B cell (primary cell): ENCODE data around the gene TENM4. TPM values are rescaled to one million over a fixed set of nuclear protein-coding genes. Genes with fewer than 3 reads are reported as not detected.
"Not testable (repeated sequence)": the region's sequence is repeated elsewhere in the genome, so short reads cannot be mapped to it uniquely, and the experiment has no call there.

Experiments used
- ATAC-seq: fragments of 200-7000 bp; cut with Tn5 transposase; one replicate; pipeline ENCODE4 v1.10.0; 2021; ENCODE audit warnings: low read depth, mild to moderate bottlenecking, moderate number of reproducible peaks, moderate library complexity
- CTCF ChIA-PET: fragments of 350-600 bp; sonication (Branson Sonifier 250); formaldehyde crosslinking; loops from one replicate; lab custom pipeline; 2021; ENCODE audit warnings: antibody characterized with exemption, inconsistent platforms; lab: Charles Lee
- POLR2A ChIA-PET: fragments of 350-600 bp; sonication (Branson Sonifier 250); formaldehyde crosslinking; loops from one replicate; lab custom pipeline; 2021; ENCODE audit warnings: antibody characterized with exemption; lab: Charles Lee
- DNase-seq: peaks from one replicate; pipeline ENCODE4 v3.0.0; 2013
- H2AFZ ChIP-seq: 2 replicates; pipeline ENCODE4 v1.6.1; 2012; ENCODE audit warnings: mild to moderate bottlenecking, low read depth, low read length; ENCODE audit not compliant: insufficient read depth, poor library complexity, severe bottlenecking
- H3K27ac ChIP-seq, 2 donors: 1 replicate in 1 of 2; 2 replicates in 1 of 2; pipeline ENCODE4 v1.5.1; 2012 to 2013; ENCODE audit warnings: low read length in 2 of 2, mild to moderate bottlenecking in 2 of 2, moderate library complexity in 1 of 2
- H3K27me3 ChIP-seq, 4 experiments: fragments of 200-600 bp in 1 of 4; sonication (generic) in 1 of 4; replicated peaks in 1 of 4; 1 replicate in 2 of 4; 2 replicates in 2 of 4; pipeline versions ENCODE4 v1.6.1 to v1.7.0; 2013 to 2016; ENCODE audit warnings: low read length in 3 of 4, mild to moderate bottlenecking in 2 of 4, mixed read lengths in 1 of 4, moderate library complexity in 1 of 4; ENCODE audit not compliant: insufficient read depth in 4 of 4, control insufficient read depth in 3 of 4; ENCODE audit errors: control extremely low read depth in 1 of 4
- H3K36me3 ChIP-seq, 2 experiments: replicated peaks in 1 of 2; 1 replicate in 1 of 2; 2 replicates in 1 of 2; pipeline versions ENCODE4 v1.6.1 to v1.7.1; 2013; ENCODE audit warnings: low read length in 1 of 2; ENCODE audit not compliant: insufficient read depth in 2 of 2, control insufficient read depth in 1 of 2; ENCODE audit errors: control extremely low read depth in 1 of 2, extremely low read depth in 1 of 2
- H3K4me1 ChIP-seq, 2 donors: fragments of 200-600 bp in 1 of 2; sonication (generic) in 1 of 2; 1 replicate in 1 of 2; 2 replicates in 1 of 2; pipeline versions ENCODE4 v1.5.1 to v1.6.1; 2013 to 2017; ENCODE audit warnings: low read length in 2 of 2; ENCODE audit not compliant: control insufficient read depth in 2 of 2, insufficient read depth in 2 of 2
- H3K4me2 ChIP-seq: replicated peaks from 2 replicates; pipeline ENCODE3; 2012; ENCODE audit warnings: mild to moderate bottlenecking, low read depth, low read length; ENCODE audit not compliant: poor library complexity, severe bottlenecking
- H3K4me3 ChIP-seq, 5 experiments: fragments of 200-600 bp in 1 of 5; sonication (generic) in 1 of 5; 1 replicate in 3 of 5; 2 replicates in 2 of 5; pipeline versions ENCODE4 v1.5.1 to v1.7.0; 2011 to 2016; ENCODE audit warnings: low read length in 4 of 5, mild to moderate bottlenecking in 4 of 5, low read depth in 2 of 5, control low read depth in 1 of 5, moderate library complexity in 1 of 5; ENCODE audit not compliant: insufficient read depth in 1 of 5; ENCODE audit errors: control extremely low read depth in 1 of 5, extremely low read depth in 1 of 5
- H3K79me2 ChIP-seq: fragments of 200-600 bp; sonication (generic); one replicate; pipeline ENCODE4 v1.6.0; 2016; ENCODE audit warnings: low read length; ENCODE audit not compliant: control insufficient read depth, insufficient read depth
- H3K9ac ChIP-seq: fragments of 200-600 bp; sonication (generic); 2 replicates; pipeline ENCODE4 v1.6.1; 2017; ENCODE audit warnings: mild to moderate bottlenecking, low read length, moderate library complexity
- H3K9me3 ChIP-seq, 3 donors: one replicate each; pipeline versions ENCODE4 v1.6.1 to v1.7.1; 2013; ENCODE audit warnings: low read length in 2 of 3; ENCODE audit not compliant: control insufficient read depth in 2 of 3, insufficient read depth in 1 of 3; ENCODE audit errors: control extremely low read depth in 1 of 3
- H4K20me1 ChIP-seq: 2 replicates; pipeline ENCODE4 v1.6.0; 2012; ENCODE audit warnings: mild to moderate bottlenecking, low read length; ENCODE audit not compliant: insufficient read depth, control insufficient read depth, poor library complexity, severe bottlenecking
- H3K27ac Mint-ChIP-seq: one replicate; pipeline ENCODE4 v1.8.0; 2021; ENCODE audit warnings: mixed read lengths
- H3K27me3 Mint-ChIP-seq: one replicate; pipeline ENCODE4 v1.8.0; 2021; ENCODE audit warnings: mixed read lengths
- H3K4me1 Mint-ChIP-seq: one replicate; pipeline ENCODE4 v1.8.0; 2021; ENCODE audit warnings: mixed read lengths
- H3K4me3 Mint-ChIP-seq: one replicate; pipeline ENCODE4 v1.8.0; 2021; ENCODE audit warnings: mixed read lengths
- H3K9me3 Mint-ChIP-seq: one replicate; pipeline ENCODE4 v1.8.0; 2022; ENCODE audit warnings: mixed read lengths; ENCODE audit not compliant: insufficient read depth
- CTCF ChIP-seq: fragments of 200-600 bp; IDR thresholded peaks from one replicate; pipeline ENCODE4 v1.8.0; 2022; ENCODE audit warnings: antibody characterized with exemption, mild to moderate bottlenecking
- EZH2 ChIP-seq: IDR thresholded peaks from 2 replicates; pipeline ENCODE4 v1.6.1; 2012; ENCODE audit warnings: borderline replicate concordance, low read depth, mild to moderate bottlenecking, moderate library complexity, low read length; ENCODE audit not compliant: insufficient read depth, poor library complexity, severe bottlenecking
- WGBS: methylation state at CpG from one replicate; pipeline ENCODE4 v1.1.5; 2013; ENCODE audit warnings: missing lambda C conversion rate; ENCODE audit not compliant: insufficient coverage; 5-methylcytosine and 5-hydroxymethylcytosine counted together
- intact Hi-C: fragments of 100-400 bp; cut with micrococcal nuclease; formaldehyde crosslinking; loops from one replicate; pipeline ENCODE4 v1.10.0; 2022
- polyA plus RNA-seq: library from polyadenylated mRNA; depleted of rRNA; stranded (reverse); fragments of >200 nt; gene quantifications from 2 replicates; pipeline ENCODE4 v1.2.3, GENCODE V29; 2012
- total RNA-seq, 2 donors: library from RNA; stranded (reverse); fragments of 120-200 nt in 1 of 2; gene quantifications; 1 replicate in 1 of 2; 2 replicates in 1 of 2; pipeline versions ENCODE4 v1.2.3 to v1.2.4, GENCODE V29; 2013 to 2022

Gene TENM4
- total and polyA plus RNA-seq, 2 donors (not counting 1 experiment from before 2014, with no cell fraction given): 0.09 to 5.7 TPM

- Mint-ChIP-seq H3K27me3 (peaks cover 4% of the 10 kb centered on the region), H3K4me1 (no peaks in the 10 kb centered on the region), H3K27ac (no peak overlapping the region), H3K4me3 (no peak overlapping the region), H3K9me3 (no peaks in the 10 kb centered on the region)
- no peaks in the 10 kb centered on the region for H3K36me3 ChIP-seq
- DNase-seq: no peak
- POLR2A ChIA-PET: no interaction called here
- no peak overlapping the region for H3K4me3 ChIP-seq
- CTCF ChIA-PET: interaction anchor here (1.4 kb wide), 1 partner anchor 267 kb away, joined by 5 read pairs; no protein-coding TSS in a partner anchor
- peaks cover 0 to 3% (median 0%) of the 10 kb centered on the region in 3 donors for H3K9me3 ChIP-seq
- no peaks in the 10 kb centered on the region for H3K79me2 ChIP-seq
- TF ChIP-seq CTCF (no peak), EZH2 (no peak)
- H3K4me2 ChIP-seq: no peak overlapping the region
- no peak overlapping the region for H3K9ac ChIP-seq
- no peak overlapping the region for H3K27ac ChIP-seq
- no peak overlapping the region for H2AFZ ChIP-seq
- no peak for ATAC-seq
- no peaks in the 10 kb centered on the region for H3K4me1 ChIP-seq
- intact Hi-C loops: no loop called here
- 88% methylated on average over 1 of the region's 5 CpGs for WGBS
- H4K20me1 ChIP-seq: no peaks in the 10 kb centered on the region
- H3K27me3 ChIP-seq: no peaks in the 10 kb centered on the region
Observed at GRCh38 chr11:79227308-79227707, 213.5 kb downstream of the TENM4 start.

- Histone ChIP-seq H3K36me3 (no peaks in the 10 kb centered on the region), H3K27ac (no peak overlapping the region), H2AFZ (no peak overlapping the region), H4K20me1 (no peaks in the 10 kb centered on the region), H3K4me2 (no peak overlapping the region), H3K9me3 (peaks cover 0 to 3% (median 1%) of the 10 kb centered on the region in 3 donors), H3K79me2 (no peaks in the 10 kb centered on the region), H3K27me3 (no peaks in the 10 kb centered on the region), H3K4me1 (no peaks in the 10 kb centered on the region), H3K9ac (no peak overlapping the region), H3K4me3 (no peak overlapping the region)
- Mint-ChIP-seq H3K4me1 (no peaks in the 10 kb centered on the region), H3K27ac (no peak overlapping the region), H3K27me3 (peaks cover 4% of the 10 kb centered on the region), H3K4me3 (no peak overlapping the region), H3K9me3 (no peaks in the 10 kb centered on the region)
- intact Hi-C loops: no loop called here
- ChIA-PET POLR2A (no interaction called here), CTCF (no interaction called here)
- no CpG with 5 or more reads among the region's 4 CpGs for WGBS
- ATAC-seq (no peak), DNase-seq (no peak)
- TF ChIP-seq CTCF: no peak
- no peak for TF ChIP-seq EZH2
Observed at GRCh38 chr11:79226126-79226525, 214.7 kb downstream of the TENM4 start.

GRCh38 chr11:79222163-79222562 is 218.7 kb downstream of the TENM4 start:
- H3K9ac ChIP-seq, H3K27ac ChIP-seq, intact Hi-C loops, H3K79me2 ChIP-seq, H3K27ac Mint-ChIP-seq, H3K36me3 ChIP-seq, H3K4me3 ChIP-seq, ATAC-seq, H3K4me1 Mint-ChIP-seq, POLR2A ChIA-PET, H3K27me3 ChIP-seq, H2AFZ ChIP-seq, H3K9me3 Mint-ChIP-seq, H4K20me1 ChIP-seq, DNase-seq, H3K4me3 Mint-ChIP-seq, H3K9me3 ChIP-seq, H3K27me3 Mint-ChIP-seq, H3K4me2 ChIP-seq, H3K4me1 ChIP-seq, CTCF ChIA-PET: not testable (repeated sequence)
- WGBS: 100% methylated on average over 1 of the region's 5 CpGs
